ENCODE data around the gene TNK1. TPM values are rescaled to one million over a fixed set of nuclear protein-coding genes. Genes with fewer than 3 reads are reported as not detected.

Gene TNK1
- total RNA-seq, 1 donor: 2.2 TPM

GRCh38 chr17:7413346-7413985, 32.6 kb downstream of the TNK1 start:
- no peak for TF ChIP-seq CTCF (IDR thresholded peaks at IDR 0.05; ENCODE audit: insufficient read depth, low read depth, low read length)
- no peak overlapping the region for H3K4me3 ChIP-seq (ENCODE audit: low read depth, low read length)
- peak; percentile 69 for DNase-seq (ENCODE audit: low read depth)

GRCh38 chr17:7414837-7415236, 33.9 kb downstream of the TNK1 start:
- no peak for TF ChIP-seq CTCF (IDR thresholded peaks at IDR 0.05; ENCODE audit: insufficient read depth, low read depth, low read length)
- H3K4me3 ChIP-seq (ENCODE audit: low read depth, low read length): no peak overlapping the region
- DNase-seq (ENCODE audit: low read depth): no peak

GRCh38 chr17:7415784-7416183, 34.9 kb downstream of the TNK1 start:
- H3K4me3 ChIP-seq (ENCODE audit: low read depth, low read length): no peak overlapping the region
- TF ChIP-seq CTCF (IDR thresholded peaks at IDR 0.05; ENCODE audit: insufficient read depth, low read depth, low read length): no peak
- DNase-seq (ENCODE audit: low read depth): no peak

GRCh38 chr17:7416323-7416722, 35.4 kb downstream of the TNK1 start:
- DNase-seq (ENCODE audit: low read depth): no peak
- peak; percentile 22 for TF ChIP-seq CTCF (IDR thresholded peaks at IDR 0.05; ENCODE audit: insufficient read depth, low read depth, low read length)
- H3K4me3 ChIP-seq (ENCODE audit: low read depth, low read length): no peak overlapping the region

- DNase-seq (ENCODE audit: low read depth): no peak
- no peak overlapping the region for H3K4me3 ChIP-seq (ENCODE audit: low read depth, low read length)
- no peak for TF ChIP-seq CTCF (IDR thresholded peaks at IDR 0.05; ENCODE audit: insufficient read depth, low read depth, low read length)
These were observed 36.3 kb downstream of the TNK1 start for GRCh38 chr17:7417056-7417655.

- no peak for TF ChIP-seq CTCF (IDR thresholded peaks at IDR 0.05; ENCODE audit: insufficient read depth, low read depth, low read length)
- no peak for DNase-seq (ENCODE audit: low read depth)
- no peak overlapping the region for H3K4me3 ChIP-seq (ENCODE audit: low read depth, low read length)
These were observed 37.7 kb downstream of the TNK1 start for GRCh38 chr17:7418472-7419152.
